SK-N-SH treated with all-trans-retinoic acid at 6 μM for 48 hours (cell line): ENCODE results near the gene HSPE1.

Source experiments
- BACH2 ChIP-seq: fragments of 250-450 bp; sonication (Bioruptor Pico); IDR thresholded peaks from 2 replicates; pipeline ENCODE4 v1.9.0; 2021; ENCODE audit warnings: mild to moderate bottlenecking, borderline replicate concordance
- CSRNP3 ChIP-seq: fragments of 250-450 bp; sonication (Bioruptor Pico); IDR thresholded peaks from 2 replicates; pipeline ENCODE4 v1.5.1; 2021; ENCODE audit warnings: mild to moderate bottlenecking, moderate library complexity
- GLIS3 ChIP-seq: fragments of 250-450 bp; sonication (Bioruptor Pico); IDR thresholded peaks from 2 replicates; pipeline ENCODE4 v1.5.0; 2020; ENCODE audit warnings: mild to moderate bottlenecking, moderate library complexity
- OSR1 ChIP-seq: fragments of 250-450 bp; sonication (Bioruptor Pico); IDR thresholded peaks from 2 replicates; pipeline ENCODE4 v1.8.0; 2022; ENCODE audit warnings: moderate library complexity, mild to moderate bottlenecking, inconsistent platforms
- SNAI2 ChIP-seq: fragments of 250-450 bp; sonication (Bioruptor Pico); IDR thresholded peaks from 2 replicates; pipeline ENCODE4 v1.5.0; 2020; ENCODE audit warnings: mild to moderate bottlenecking, moderate library complexity
- TCF4 ChIP-seq: fragments of 250-450 bp; sonication (Bioruptor Pico); IDR thresholded peaks from 2 replicates; pipeline ENCODE4 v1.8.0; 2021; ENCODE audit warnings: mild to moderate bottlenecking, moderate library complexity, borderline replicate concordance
- TOX ChIP-seq: fragments of 250-450 bp; sonication (Bioruptor Pico); IDR thresholded peaks from 2 replicates; pipeline ENCODE4 v1.8.0; 2021; ENCODE audit warnings: mild to moderate bottlenecking, moderate library complexity, borderline replicate concordance
- ZNF565 ChIP-seq: fragments of 450-650 bp; formaldehyde crosslinking; conservative IDR thresholded peaks from 2 replicates; pipeline ENCODE4 v1.5.0; 2020; ENCODE audit warnings: low read depth, mild to moderate bottlenecking, moderate library complexity
- ZNF70 ChIP-seq: fragments of 450-650 bp; formaldehyde crosslinking; IDR thresholded peaks from 2 replicates; pipeline ENCODE4 v1.5.0; 2020; ENCODE audit warnings: mild to moderate bottlenecking, moderate library complexity
- TF ChIP-seq, protein P1 (sequence below): fragments of 250-450 bp; sonication (Bioruptor Pico); IDR thresholded peaks from 2 replicates; pipeline ENCODE4 v1.8.0; 2020; ENCODE audit warnings: mild to moderate bottlenecking, moderate library complexity, borderline replicate concordance

DNA sequence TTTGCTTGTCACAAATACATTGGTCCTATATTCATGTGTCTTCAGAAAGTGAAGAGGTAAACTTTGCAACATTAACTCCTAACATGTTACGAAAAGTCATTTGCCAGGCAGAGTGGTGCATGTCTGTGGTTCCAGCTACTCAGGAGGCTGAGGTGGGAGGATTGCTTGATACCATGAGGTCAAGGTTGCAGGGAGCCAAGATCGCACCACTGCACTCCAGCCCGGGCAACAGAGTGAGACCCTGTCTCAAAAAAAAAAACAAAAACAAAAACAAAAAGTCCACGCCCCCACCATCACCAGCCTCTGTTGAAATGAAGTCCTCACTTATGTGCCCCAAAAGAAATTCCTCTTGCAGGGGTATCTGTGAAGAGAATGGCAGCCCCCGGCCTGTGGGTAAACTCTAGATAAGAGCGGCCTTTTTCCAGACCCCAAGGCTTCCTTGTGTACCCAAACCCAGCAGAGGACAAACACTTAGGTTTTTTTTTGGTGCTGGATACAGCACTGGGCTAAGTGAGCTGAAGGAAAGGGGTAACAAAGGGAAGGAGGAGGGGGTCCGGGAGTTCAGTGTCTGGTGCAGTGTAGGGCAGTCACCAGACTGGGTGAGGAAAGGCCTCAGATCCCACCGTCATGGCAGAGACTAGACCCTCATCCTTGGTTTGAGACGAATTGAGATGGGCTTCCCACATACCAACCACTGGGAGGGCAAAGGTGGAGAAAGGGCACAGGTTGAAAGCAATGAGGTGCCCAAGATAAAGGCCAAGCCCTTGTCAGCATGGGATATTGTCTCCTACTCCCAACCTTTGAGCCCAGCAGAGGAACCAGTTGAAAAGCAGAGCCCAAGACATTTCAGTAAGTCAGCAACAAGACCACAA is 19.8 kb upstream of the HSPE1 start:
- TF ChIP-seq, protein P1, sequence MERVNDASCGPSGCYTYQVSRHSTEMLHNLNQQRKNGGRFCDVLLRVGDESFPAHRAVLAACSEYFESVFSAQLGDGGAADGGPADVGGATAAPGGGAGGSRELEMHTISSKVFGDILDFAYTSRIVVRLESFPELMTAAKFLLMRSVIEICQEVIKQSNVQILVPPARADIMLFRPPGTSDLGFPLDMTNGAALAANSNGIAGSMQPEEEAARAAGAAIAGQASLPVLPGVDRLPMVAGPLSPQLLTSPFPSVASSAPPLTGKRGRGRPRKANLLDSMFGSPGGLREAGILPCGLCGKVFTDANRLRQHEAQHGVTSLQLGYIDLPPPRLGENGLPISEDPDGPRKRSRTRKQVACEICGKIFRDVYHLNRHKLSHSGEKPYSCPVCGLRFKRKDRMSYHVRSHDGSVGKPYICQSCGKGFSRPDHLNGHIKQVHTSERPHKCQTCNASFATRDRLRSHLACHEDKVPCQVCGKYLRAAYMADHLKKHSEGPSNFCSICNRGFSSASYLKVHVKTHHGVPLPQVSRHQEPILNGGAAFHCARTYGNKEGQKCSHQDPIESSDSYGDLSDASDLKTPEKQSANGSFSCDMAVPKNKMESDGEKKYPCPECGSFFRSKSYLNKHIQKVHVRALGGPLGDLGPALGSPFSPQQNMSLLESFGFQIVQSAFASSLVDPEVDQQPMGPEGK (CRISPR knock-in tag), result no peak
- TF ChIP-seq CSRNP3 (CRISPR knock-in tag) (no peak), TOX (CRISPR knock-in tag) (no peak), SNAI2 (CRISPR knock-in tag) (no peak), ZNF70 (CRISPR knock-in tag) (no peak), GLIS3 (CRISPR knock-in tag) (no peak), OSR1 (CRISPR knock-in tag) (no peak), BACH2 (CRISPR knock-in tag) (no peak), ZNF565 (no peak), TCF4 (CRISPR knock-in tag) (no peak)
